NCI-H2196 (cell line): ENCODE measurements around the gene IL17RB.

Experiments used
- DNase-seq: peaks from one replicate; lab custom pipeline; 2025; ENCODE audit not compliant: unreplicated experiment; lab: John Stamatoyannopoulos, UW

IL17RB gene

GRCh38 chr3:53902067-53902466, 55.7 kb downstream of the IL17RB start:
- no peak for DNase-seq

DNA sequence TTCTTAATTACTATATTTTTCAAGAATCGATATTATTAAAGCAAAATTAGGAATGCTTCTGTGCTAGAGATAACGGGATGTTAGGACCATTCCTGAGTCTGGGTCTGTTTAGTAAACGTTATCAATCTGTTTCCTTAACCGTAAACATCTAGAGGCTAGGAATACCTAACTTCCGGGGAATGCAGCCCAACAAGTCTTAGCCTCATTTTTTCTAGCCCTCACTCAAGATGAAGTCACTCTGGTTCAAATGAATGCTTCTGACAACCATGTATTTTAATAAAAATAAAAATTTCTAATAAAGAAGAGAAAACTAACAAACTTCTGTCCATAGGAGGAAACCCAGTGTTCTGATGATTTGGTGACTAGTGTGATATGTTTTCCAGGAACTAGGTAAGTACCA, 56.3 kb downstream of the IL17RB start:
- no peak for DNase-seq

DNA sequence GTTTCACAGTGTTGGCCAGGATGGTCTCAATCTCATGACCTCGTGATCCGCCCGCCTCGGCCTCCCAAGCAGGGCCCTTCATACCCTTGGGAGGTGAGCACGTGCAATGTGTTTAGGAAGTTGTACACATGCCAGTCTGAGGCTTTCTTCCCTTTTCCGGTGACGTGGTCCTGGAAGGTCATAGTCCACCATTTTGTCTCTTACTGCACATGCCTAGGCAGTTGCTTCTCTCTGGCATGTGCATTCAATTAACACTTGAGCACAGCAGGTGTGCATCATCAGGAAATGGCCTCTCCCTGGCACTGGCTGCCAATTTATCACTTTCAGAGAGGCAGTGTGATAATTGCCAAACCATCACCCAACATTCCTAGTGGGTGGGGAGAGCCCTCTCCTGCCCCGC, 67.0 kb downstream of the IL17RB start:
- no peak for DNase-seq
